ENCODE data around the gene EP400.

EP400 gene

GRCh38 chr12:132061197-132061596 lies 111.5 kb downstream of the EP400 start:
- Histone ChIP-seq H3K36me3 (ENCODE audit: control insufficient read depth, insufficient read depth, low read length, severe bottlenecking) (peaks cover 87% of the 10 kb centered on the region), H3K4me1 (ENCODE audit: control insufficient read depth, insufficient read depth, low read length) (no peaks in the 10 kb centered on the region), H3K4me3 (ENCODE audit: low read length) (no peak overlapping the region), H3K27me3 (replicated peaks; ENCODE audit: control insufficient read depth, insufficient read depth, low read length) (no peaks in the 10 kb centered on the region), H3K9me3 (ENCODE audit: control insufficient read depth, low read length) (no peaks in the 10 kb centered on the region), H3K9ac (ENCODE audit: low read length) (no peak overlapping the region)
- DNase-seq (ENCODE audit: low read depth), result no peak

GRCh38 chr12:132061641-132062430 lies 112.1 kb downstream of the EP400 start:
- H3K9ac ChIP-seq (ENCODE audit: low read length), result no peak overlapping the region
- peaks cover 85% of the 10 kb centered on the region for H3K36me3 ChIP-seq (ENCODE audit: control insufficient read depth, insufficient read depth, low read length, severe bottlenecking)
- H3K9me3 ChIP-seq (ENCODE audit: control insufficient read depth, low read length), result no peaks in the 10 kb centered on the region
- DNase-seq (ENCODE audit: low read depth), result no peak
- no peak overlapping the region for H3K4me3 ChIP-seq (ENCODE audit: low read length)
- H3K4me1 ChIP-seq (ENCODE audit: control insufficient read depth, insufficient read depth, low read length), result no peaks in the 10 kb centered on the region
- no peaks in the 10 kb centered on the region for H3K27me3 ChIP-seq (replicated peaks; ENCODE audit: control insufficient read depth, insufficient read depth, low read length)

GRCh38 chr12:132062481-132062880 lies 112.7 kb downstream of the EP400 start:
- no peak overlapping the region for H3K4me3 ChIP-seq (ENCODE audit: low read length)
- no peaks in the 10 kb centered on the region for H3K4me1 ChIP-seq (ENCODE audit: control insufficient read depth, insufficient read depth, low read length)
- H3K36me3 ChIP-seq (ENCODE audit: control insufficient read depth, insufficient read depth, low read length, severe bottlenecking), result peaks cover 85% of the 10 kb centered on the region
- H3K27me3 ChIP-seq (replicated peaks; ENCODE audit: control insufficient read depth, insufficient read depth, low read length), result no peaks in the 10 kb centered on the region
- H3K9ac ChIP-seq (ENCODE audit: low read length), result no peak overlapping the region
- no peak for DNase-seq (ENCODE audit: low read depth)
- H3K9me3 ChIP-seq (ENCODE audit: control insufficient read depth, low read length), result no peaks in the 10 kb centered on the region

- DNase-seq (ENCODE audit: low read depth), result no peak
- H3K36me3 ChIP-seq (ENCODE audit: control insufficient read depth, insufficient read depth, low read length, severe bottlenecking), result peaks cover 89% of the 10 kb centered on the region
These were observed 113.7 kb downstream of the EP400 start for GRCh38 chr12:132063491-132063890.

GRCh38 chr12:132064631-132065030 lies 114.9 kb downstream of the EP400 start:
- H3K9me3 ChIP-seq (ENCODE audit: control insufficient read depth, low read length), result no peaks in the 10 kb centered on the region
- no peak for DNase-seq (ENCODE audit: low read depth)
- H3K4me1 ChIP-seq (ENCODE audit: control insufficient read depth, insufficient read depth, low read length), result no peaks in the 10 kb centered on the region
- no peak overlapping the region for H3K4me3 ChIP-seq (ENCODE audit: low read length)
- peaks cover 85% of the 10 kb centered on the region for H3K36me3 ChIP-seq (ENCODE audit: control insufficient read depth, insufficient read depth, low read length, severe bottlenecking)
- H3K27me3 ChIP-seq (replicated peaks; ENCODE audit: control insufficient read depth, insufficient read depth, low read length), result no peaks in the 10 kb centered on the region
- H3K9ac ChIP-seq (ENCODE audit: low read length), result no peak overlapping the region

More at GRCh38 chr12:132063491-132063890, 113.7 kb downstream of the EP400 start:
- Histone ChIP-seq H3K9ac (ENCODE audit: low read length) (no peak overlapping the region), H3K9me3 (ENCODE audit: control insufficient read depth, low read length) (no peaks in the 10 kb centered on the region), H3K4me3 (ENCODE audit: low read length) (no peak overlapping the region), H3K27me3 (replicated peaks; ENCODE audit: control insufficient read depth, insufficient read depth, low read length) (no peaks in the 10 kb centered on the region), H3K4me1 (ENCODE audit: control insufficient read depth, insufficient read depth, low read length) (no peaks in the 10 kb centered on the region)

- H3K36me3 ChIP-seq (ENCODE audit: control insufficient read depth, insufficient read depth, low read length, severe bottlenecking), result peaks cover 80% of the 10 kb centered on the region
- no peaks in the 10 kb centered on the region for H3K27me3 ChIP-seq (replicated peaks; ENCODE audit: control insufficient read depth, insufficient read depth, low read length)
These were observed 115.5 kb downstream of the EP400 start for GRCh38 chr12:132065203-132065602.

GRCh38 chr12:132065609-132066344 lies 116.0 kb downstream of the EP400 start:
- no peaks in the 10 kb centered on the region for H3K9me3 ChIP-seq (ENCODE audit: control insufficient read depth, low read length)
- no peak overlapping the region for H3K9ac ChIP-seq (ENCODE audit: low read length)
- no peak for DNase-seq (ENCODE audit: low read depth)
- peaks cover 79% of the 10 kb centered on the region for H3K36me3 ChIP-seq (ENCODE audit: control insufficient read depth, insufficient read depth, low read length, severe bottlenecking)
- H3K4me1 ChIP-seq (ENCODE audit: control insufficient read depth, insufficient read depth, low read length), result no peaks in the 10 kb centered on the region
- no peak overlapping the region for H3K4me3 ChIP-seq (ENCODE audit: low read length)
- no peaks in the 10 kb centered on the region for H3K27me3 ChIP-seq (replicated peaks; ENCODE audit: control insufficient read depth, insufficient read depth, low read length)

More at GRCh38 chr12:132065203-132065602, 115.5 kb downstream of the EP400 start:
- H3K4me3 ChIP-seq (ENCODE audit: low read length), result no peak overlapping the region
- H3K9me3 ChIP-seq (ENCODE audit: control insufficient read depth, low read length), result no peaks in the 10 kb centered on the region
- no peak overlapping the region for H3K9ac ChIP-seq (ENCODE audit: low read length)
- H3K4me1 ChIP-seq (ENCODE audit: control insufficient read depth, insufficient read depth, low read length), result no peaks in the 10 kb centered on the region
- no peak for DNase-seq (ENCODE audit: low read depth)

GRCh38 chr12:132066345-132066685 lies 116.6 kb downstream of the EP400 start:
- H3K36me3 ChIP-seq (ENCODE audit: control insufficient read depth, insufficient read depth, low read length, severe bottlenecking), result peaks cover 79% of the 10 kb centered on the region
- H3K4me1 ChIP-seq (ENCODE audit: control insufficient read depth, insufficient read depth, low read length), result peaks cover 3% of the 10 kb centered on the region
- H3K27me3 ChIP-seq (replicated peaks; ENCODE audit: control insufficient read depth, insufficient read depth, low read length), result no peaks in the 10 kb centered on the region
- no peak for DNase-seq (ENCODE audit: low read depth)
- H3K9me3 ChIP-seq (ENCODE audit: control insufficient read depth, low read length), result no peaks in the 10 kb centered on the region
- no peak overlapping the region for H3K9ac ChIP-seq (ENCODE audit: low read length)
- no peak overlapping the region for H3K4me3 ChIP-seq (ENCODE audit: low read length)

GRCh38 chr12:132066749-132067148 lies 117.0 kb downstream of the EP400 start:
- H3K4me3 ChIP-seq (ENCODE audit: low read length), result no peak overlapping the region
- DNase-seq (ENCODE audit: low read depth), result no peak
- no peaks in the 10 kb centered on the region for H3K27me3 ChIP-seq (replicated peaks; ENCODE audit: control insufficient read depth, insufficient read depth, low read length)
- peaks cover 76% of the 10 kb centered on the region for H3K36me3 ChIP-seq (ENCODE audit: control insufficient read depth, insufficient read depth, low read length, severe bottlenecking)
- H3K4me1 ChIP-seq (ENCODE audit: control insufficient read depth, insufficient read depth, low read length), result peaks cover 3% of the 10 kb centered on the region
- H3K9ac ChIP-seq (ENCODE audit: low read length), result no peak overlapping the region
- H3K9me3 ChIP-seq (ENCODE audit: control insufficient read depth, low read length), result no peaks in the 10 kb centered on the region

- Histone ChIP-seq H3K4me1 (ENCODE audit: control insufficient read depth, insufficient read depth, low read length) (peaks cover 3% of the 10 kb centered on the region), H3K27me3 (replicated peaks; ENCODE audit: control insufficient read depth, insufficient read depth, low read length) (no peaks in the 10 kb centered on the region), H3K4me3 (ENCODE audit: low read length) (no peak overlapping the region), H3K9me3 (ENCODE audit: control insufficient read depth, low read length) (no peaks in the 10 kb centered on the region), H3K9ac (ENCODE audit: low read length) (no peak overlapping the region), H3K36me3 (ENCODE audit: control insufficient read depth, insufficient read depth, low read length, severe bottlenecking) (peaks cover 72% of the 10 kb centered on the region)
- DNase-seq (ENCODE audit: low read depth), result no peak
These were observed 117.4 kb downstream of the EP400 start for GRCh38 chr12:132067182-132067581.

GRCh38 chr12:132068250-132068649 lies 118.5 kb downstream of the EP400 start:
- Histone ChIP-seq H3K9me3 (ENCODE audit: control insufficient read depth, low read length) (no peaks in the 10 kb centered on the region), H3K4me1 (ENCODE audit: control insufficient read depth, insufficient read depth, low read length) (peaks cover 3% of the 10 kb centered on the region), H3K36me3 (ENCODE audit: control insufficient read depth, insufficient read depth, low read length, severe bottlenecking) (peaks cover 64% of the 10 kb centered on the region), H3K4me3 (ENCODE audit: low read length) (no peak overlapping the region), H3K27me3 (replicated peaks; ENCODE audit: control insufficient read depth, insufficient read depth, low read length) (no peaks in the 10 kb centered on the region), H3K9ac (ENCODE audit: low read length) (no peak overlapping the region)
- DNase-seq (ENCODE audit: low read depth), result no peak

Data from adipocyte (in vitro differentiated cells).